ENCODE data around the gene GSK3A.
"Not testable (repeated sequence)": the region's sequence is repeated elsewhere in the genome, so short reads cannot be mapped to it uniquely, and the experiment has no call there.

Gene GSK3A

DNA sequence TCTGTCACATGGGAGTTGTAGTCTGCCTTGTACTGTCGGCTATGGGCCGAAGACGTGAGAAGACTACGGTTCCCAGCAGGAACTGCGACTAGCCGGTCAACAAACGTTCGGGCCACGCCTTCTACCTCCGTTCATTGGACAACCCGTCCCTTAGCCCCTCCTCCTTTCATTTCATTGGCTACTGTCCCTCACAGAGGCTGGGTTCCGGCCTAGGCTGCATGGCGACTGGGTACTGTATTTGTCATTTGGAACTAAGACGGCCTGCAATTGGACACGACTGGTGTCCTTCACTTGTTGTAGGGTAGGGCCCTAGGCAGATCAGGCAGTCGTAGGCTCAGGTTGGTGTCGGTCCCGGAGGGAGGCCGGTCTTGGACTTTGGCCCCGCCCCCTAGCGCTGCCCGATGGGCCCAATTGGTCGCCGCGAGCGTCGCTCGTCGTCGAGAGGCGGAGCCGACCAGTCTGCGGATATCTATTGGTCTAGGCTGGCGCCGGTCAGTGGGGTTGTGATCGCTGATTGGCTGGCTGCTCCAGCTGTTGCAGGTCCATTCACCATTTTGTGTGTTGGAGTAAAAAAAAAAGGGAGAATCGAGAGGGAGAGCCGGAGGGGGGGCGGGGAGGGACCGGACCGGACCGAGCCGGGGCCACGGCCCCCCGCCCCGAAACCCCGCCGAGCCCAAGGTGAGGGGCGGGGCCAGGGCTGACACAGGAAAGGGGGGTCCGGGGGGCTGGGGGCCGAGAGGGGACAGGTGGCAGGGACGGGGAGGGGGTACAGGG lies 26.5 kb upstream of the GSK3A start, which contains the start of gene CIC:
Gene CIC, plus strand, starts transcription at position 549 of the 774 bp plus-strand sequence. CDS start 2,532 bp downstream, outside the sequence.
- peak; percentile 100 for DNase-seq (ENCODE audit: low spot score)

DNA sequence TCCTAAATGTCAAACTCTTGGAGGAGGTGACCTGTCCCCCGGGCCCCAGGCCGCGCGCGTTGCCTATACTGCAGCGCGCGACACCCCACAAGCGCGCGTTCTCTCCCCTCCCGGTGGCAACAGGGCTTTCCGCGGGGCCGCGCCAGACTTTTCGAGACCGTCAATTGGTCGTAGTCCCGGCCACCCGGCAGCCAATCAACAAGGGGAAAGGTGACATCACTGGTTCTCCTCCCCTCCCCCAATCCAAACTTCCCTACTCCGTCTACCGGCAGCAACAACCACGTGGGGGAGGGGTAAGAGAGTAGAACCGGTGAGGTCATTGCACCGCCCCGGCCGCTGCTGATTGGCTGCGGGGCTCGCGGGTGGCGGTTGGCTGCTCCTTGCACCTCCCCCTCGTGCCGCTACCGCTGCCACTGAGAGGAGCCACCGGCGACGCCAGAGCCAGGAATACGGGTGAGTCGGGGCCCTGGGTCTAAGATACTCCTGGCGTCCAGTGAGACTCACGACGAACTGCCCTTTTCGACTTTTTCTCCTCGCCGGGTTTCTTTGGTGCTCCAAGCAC lies 25.8 kb upstream of the GSK3A start:
- DNase-seq (ENCODE audit: low spot score) = peak; percentile 99

DNA sequence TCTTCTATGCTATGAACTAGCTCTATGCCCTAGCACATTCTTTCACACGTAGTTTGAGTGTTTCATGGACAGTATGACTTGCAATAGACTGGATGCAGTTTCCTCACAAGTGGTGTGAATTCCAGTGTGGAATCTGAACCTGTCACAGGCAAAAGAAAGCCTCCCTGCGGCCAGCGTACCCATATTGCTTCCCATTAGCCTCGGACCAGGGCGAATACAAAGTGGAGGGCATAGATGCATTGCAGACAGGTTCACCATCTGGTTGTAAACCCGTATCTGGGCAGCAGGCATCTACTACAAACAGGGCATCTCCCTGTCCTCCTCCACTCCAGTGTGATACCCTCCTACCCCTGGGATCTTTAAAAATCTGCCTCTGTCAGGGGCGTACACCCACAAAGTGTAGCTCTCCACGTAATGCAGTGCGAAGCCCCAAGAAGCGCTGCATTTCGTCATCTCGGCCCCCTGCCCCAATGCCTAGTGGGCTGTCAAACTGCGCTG lies 25.3 kb upstream of the GSK3A start:
- no peak for DNase-seq (ENCODE audit: low spot score)

DNA sequence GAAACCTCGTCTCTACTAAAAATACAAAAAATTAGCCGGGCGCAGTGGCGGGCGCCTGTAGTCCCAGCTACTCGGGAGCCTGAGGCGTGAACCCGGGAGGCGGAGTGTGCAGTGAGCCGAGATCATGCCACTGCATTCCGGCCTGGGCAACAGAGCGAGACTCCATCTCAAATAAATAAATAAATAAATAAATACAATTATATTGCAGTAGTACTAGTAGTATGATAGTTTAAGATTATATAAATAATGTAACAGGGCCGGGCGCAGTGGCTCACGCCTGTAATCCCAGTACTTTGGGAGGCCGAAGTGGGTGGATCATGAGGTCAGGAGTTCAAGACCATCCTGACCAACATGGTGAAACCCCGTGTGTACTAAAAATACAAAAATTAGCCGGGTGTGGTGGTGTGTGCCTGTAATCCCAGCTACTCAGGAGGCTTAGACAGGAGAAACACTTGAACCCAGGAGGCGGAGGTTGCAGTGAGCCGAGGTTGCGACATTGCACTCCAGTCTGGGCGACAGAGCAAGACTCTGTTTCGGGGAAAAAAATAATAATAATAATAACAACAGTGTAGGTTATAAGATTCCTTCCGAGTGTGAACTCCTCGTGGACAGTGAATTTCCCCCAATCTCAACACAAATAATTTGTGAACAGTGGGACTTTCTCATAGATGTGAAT lies 24.7 kb upstream of the GSK3A start:
- not testable (repeated sequence) for DNase-seq (ENCODE audit: low spot score)

DNA sequence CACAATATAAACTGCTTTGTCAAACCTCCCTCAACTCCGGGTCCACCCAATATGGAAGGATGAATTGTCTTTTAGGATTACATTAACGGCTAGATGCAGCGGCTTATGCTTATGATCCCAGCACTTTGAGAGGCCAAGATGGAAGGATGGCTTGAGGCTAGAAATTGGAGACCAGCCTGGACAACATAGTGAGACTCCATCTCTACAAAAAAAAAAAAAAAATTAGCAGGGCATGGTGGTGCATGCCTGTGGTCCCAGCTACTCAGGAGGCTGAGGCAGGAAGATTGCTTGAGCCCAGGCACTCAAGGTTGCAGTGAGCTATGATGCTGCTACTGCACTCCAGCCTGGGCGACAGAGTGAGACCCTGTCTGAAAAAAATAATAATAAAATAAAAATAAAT lies 23.7 kb upstream of the GSK3A start:
- DNase-seq (ENCODE audit: low spot score) = not testable (repeated sequence)

DNA sequence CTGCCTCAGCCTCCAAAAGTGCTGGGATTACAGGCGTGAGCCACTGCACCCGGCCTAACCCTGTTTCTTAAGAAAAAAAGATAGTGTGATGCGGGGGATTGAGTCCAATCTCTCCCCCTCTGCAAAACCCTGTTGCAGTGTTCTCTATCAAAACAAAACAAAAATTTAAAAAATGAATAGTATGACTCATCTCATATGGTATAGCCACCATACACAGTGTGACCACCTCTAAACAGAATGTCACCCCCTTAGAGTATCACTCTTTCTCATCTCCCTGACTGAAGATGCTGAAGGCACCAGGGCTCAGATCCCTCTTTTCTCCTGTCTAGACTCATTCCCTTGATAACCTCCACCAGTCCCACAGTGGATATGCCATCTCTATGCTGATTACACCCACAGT lies 19.4 kb upstream of the GSK3A start:
- no peak for DNase-seq (ENCODE audit: low spot score)

DNA sequence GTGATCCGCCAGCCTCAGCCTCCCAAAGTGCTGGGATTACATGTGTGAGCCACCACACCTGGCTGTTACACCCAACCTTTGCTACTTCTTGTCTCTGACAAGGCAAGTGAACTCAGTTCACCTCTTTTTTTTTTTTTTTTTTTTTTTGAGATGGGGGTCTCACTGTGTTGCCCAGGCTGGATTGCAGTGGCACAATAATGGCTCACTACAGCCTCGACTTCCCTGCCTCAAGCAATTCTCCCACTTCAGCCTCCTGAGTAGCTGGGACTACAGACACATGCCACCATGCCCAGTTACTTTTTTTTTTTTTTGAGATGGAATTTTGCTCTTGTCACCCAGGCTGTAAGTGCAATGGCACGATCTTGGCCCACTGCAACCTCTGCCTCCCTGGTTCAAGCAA lies 15.4 kb upstream of the GSK3A start:
- DNase-seq (ENCODE audit: low spot score) = not testable (repeated sequence)

DNA sequence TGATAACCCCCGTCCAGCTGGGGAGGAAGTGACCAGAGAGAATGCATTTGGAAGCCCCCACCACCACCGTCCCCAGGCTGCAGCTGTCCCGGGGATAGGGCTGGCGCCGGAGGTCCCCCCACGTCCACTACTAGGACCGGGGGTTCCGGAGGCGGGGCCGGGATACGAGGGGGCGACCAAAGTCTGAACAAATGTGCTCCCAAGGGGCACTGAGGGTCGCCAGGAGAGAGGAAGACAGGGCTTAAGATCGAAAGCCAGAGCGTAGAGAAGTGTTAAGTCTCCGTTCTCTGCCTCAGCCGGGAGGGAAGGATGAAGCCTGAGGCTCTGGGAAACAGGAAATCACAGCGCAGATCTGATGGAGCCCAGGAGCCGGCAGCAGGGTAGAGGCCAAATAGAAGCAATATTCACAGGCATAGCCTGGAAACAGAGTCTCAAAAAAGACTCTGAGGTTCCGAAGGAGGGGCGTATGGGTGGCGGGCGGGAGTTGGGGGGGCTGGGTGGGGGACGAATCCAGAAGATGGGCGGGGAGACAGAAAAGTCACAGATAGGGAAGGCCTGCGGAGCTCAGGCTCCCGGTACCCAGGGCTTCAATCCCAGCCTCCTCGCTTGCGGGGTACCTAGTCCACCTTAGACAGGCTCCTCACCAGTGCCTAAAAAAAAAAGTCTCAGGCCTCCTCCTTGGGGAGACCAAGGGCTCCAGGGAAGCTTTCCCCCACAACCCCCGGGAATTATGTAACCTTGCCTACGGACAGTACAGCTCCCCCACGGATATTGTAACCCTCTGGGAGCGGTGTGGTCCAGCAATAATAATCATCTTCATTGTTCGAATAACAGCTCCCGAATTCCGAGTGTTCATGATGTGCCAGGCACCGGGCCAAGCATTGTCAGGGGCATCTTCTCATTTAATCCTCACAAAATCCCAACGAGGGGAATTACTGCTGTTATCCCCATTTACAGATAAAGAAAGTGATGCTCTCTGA lies 13.7 kb upstream of the GSK3A start:
- peak; percentile 12 for DNase-seq (ENCODE audit: low spot score)

DNA sequence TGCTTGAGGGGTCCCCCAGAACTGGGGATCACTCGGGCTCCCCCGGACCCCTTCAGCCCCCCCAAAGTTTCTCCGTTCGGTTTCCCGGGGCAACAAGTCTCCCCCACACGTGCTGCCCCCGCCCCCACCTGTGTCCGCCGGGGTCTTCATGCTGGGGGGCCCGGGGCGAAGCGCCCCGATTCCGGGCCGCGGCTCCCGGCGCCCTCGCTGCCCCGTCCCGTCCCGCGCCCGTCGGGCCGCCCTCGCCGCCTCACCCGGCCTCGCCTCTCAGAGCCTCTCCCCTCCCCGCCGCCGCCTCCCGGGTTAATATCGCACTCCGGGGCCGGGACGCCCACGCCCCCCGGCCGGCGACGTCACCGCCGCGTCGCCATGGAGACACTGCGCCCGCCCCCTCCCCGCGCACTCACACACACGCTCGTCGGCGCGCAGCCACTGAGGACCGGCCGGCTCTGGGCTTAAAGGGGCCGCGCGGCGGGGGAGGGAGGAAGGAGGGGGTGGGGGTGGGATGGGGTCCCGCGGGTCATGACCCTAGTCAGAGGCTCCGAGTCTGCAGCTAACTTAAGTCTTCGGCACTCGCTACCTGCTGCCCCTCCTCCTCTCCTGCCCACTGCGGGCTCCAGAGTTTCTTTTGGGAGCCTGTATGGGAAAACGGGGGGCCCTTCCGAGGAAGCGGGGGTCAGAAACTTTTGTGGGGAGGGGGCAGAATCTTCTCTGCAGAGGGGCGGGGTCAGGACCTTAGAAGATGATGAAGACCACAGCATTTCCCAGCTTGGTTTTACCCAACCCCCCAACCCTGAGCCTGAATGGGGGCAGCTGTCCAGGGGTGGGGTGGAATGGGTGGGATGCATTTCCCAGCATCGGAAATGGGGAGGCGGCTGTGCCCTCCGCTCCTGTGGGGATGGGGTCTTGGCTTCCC lies 12.7 kb upstream of the GSK3A start, which contains the start of gene ERF:
Gene ERF, minus strand, starts transcription at position 279 of the 916 bp plus-strand sequence. Its CDS starts 129 bp downstream, at position 150.
- DNase-seq (ENCODE audit: low spot score) = peak; percentile 87

DNA sequence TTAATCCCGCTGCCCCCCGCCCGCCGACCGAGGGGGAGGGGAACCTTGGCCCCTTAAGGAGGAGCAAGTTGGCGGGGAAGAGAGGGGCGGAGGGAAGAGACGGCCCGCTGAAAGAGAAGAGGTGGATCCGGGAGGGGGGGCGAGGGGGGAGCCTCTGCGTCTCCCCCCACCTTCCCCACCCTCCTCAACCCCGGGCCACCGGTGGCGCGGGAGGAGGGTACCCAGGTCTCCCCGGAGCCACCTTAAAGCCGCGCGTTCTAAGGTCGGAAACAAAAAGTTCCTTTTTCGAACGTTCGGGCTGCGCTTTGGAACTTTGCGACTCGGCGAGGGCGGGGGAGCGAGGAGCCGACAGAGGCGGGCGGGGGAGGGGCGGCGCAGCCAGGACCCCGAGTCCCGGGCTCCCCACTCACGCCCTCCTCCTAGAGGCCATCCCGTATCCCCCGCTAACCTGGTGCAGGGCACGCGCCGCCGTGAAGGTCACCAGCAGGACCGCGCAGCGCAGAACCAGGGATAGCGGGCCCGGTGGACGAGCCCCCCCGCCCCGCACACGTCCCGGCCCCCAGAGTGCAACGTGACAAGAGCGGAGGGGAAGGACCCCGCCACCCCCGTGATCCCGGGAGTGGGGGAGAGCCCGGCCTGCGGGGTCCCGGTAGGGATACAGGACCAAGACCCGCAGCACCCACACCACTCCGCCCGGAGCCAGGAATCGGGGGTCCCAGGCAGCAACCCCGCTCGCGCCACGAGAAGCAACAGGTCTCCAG lies 11.9 kb upstream of the GSK3A start:
- DNase-seq (ENCODE audit: low spot score) = peak; percentile 51

DNA sequence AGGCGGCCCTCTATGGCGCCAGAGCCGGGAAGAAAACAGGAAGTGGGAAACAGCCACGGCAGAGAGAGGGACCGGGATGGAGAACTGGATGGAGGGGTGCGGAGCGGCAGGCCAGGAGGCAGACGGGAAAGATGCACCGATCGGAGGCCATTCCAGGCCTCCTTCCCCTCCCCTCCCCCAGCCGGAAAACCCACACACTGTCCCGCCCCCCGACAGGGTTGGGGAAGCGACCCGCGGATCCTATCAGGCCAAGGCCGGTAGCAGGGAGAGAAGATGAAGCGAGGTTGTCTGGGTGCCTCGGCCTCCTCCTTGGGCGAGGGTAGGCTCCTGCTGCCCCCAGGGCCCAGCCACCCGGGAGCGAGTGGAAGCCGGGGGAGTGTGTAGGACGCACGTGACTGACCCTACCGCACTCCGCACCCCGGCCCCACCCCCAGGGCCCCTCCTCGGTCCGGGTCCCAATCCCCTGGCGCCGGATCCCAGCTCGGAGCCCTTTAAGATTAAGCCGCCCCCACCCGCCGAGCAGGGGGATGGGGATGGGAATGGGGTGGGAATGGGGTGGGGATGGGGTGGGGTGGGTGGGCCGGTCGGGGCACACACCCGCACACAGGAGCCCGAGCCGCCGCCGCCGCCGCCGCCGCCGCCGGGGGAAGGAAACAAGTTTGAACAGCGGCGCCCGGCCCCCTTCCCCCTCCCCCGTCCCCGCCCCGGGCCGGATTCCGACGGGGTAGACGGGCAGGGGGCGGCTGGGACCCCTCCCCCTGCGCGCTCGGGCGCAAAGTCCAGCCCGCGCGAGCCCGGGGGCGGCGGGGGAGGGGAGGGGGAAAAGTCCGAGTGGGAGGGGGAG lies 11.1 kb upstream of the GSK3A start:
- peak; percentile 50 for DNase-seq (ENCODE audit: low spot score)

DNA sequence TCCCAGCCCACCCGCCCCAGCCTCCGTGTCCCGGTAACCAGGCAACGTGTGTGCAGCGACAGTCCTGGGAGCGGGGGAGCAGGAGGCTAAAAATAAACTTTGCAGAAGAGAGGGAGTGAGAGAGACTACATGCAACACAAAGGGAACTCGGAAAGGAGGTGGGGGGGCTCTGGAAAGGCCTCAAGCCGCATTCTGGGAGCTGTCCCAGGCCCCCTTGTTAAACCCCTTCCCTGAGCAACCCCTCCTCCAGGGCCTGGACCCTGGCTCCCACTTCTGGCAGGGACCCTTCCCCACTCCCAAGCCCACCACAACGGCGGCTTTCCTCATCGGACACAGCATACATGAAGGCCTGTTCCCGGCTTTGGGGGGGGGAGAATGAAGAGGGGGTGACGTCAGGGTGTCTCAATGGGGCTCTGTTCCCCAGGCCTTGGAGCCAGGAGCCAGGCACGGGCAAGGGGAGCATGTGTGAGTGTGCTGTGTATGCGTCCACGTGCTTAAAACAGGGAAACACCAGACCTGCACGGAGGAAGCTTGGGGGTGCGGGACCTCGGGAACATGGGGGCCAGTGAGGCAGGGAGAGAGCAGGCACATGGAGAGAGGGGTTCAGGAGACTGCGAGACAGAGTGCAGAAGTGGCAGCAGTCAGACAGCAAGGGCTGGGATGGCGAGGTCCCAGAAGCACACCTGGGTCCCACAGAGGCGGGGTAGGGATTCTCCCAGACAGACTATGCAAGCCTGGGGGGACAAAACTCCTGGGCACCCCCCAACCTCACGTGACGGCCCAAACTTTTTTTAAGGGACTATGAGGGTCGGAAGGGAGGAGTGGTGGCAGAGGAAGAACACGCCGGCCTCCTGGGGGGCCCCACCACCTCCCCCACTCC lies 10.2 kb upstream of the GSK3A start:
- DNase-seq (ENCODE audit: low spot score) = no peak

DNA sequence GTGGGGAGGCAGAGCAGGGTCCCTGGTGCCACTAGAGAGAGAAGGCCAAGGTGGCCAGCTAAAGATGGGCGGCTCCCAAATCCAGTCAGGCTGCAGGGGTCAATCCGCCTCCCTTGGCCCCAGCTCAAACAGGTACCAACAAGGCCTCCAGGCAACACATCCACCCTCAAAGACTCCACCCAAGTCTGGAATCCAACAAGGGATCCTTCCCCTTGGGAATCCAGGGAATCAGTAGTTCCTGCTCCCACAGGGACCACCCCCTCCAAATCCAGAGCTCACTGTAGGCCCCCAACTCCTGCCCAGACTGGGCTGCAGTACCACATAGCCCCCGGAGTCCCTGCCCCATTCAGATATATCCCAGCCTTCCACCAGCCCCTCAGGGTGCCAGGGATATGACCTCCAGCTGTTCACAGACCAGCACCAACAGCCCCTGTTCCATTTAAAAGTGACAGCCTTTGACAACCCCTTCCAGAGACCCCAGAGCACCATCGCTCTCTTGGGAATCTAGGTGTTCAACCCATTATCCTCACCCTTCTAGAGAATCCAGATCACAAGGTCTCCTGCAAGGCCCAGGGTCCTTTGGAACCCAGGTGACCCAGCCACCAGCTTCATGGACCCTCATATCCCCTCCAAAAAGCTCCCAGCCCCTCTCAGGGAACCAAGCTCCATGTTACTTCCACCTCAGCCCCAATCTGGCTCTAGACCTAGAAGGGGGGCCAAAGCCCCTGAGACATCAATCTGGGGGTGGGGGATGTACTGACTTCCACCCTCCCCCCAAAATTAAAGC lies 9.4 kb upstream of the GSK3A start:
- DNase-seq (ENCODE audit: low spot score) = peak; percentile 8

DNA sequence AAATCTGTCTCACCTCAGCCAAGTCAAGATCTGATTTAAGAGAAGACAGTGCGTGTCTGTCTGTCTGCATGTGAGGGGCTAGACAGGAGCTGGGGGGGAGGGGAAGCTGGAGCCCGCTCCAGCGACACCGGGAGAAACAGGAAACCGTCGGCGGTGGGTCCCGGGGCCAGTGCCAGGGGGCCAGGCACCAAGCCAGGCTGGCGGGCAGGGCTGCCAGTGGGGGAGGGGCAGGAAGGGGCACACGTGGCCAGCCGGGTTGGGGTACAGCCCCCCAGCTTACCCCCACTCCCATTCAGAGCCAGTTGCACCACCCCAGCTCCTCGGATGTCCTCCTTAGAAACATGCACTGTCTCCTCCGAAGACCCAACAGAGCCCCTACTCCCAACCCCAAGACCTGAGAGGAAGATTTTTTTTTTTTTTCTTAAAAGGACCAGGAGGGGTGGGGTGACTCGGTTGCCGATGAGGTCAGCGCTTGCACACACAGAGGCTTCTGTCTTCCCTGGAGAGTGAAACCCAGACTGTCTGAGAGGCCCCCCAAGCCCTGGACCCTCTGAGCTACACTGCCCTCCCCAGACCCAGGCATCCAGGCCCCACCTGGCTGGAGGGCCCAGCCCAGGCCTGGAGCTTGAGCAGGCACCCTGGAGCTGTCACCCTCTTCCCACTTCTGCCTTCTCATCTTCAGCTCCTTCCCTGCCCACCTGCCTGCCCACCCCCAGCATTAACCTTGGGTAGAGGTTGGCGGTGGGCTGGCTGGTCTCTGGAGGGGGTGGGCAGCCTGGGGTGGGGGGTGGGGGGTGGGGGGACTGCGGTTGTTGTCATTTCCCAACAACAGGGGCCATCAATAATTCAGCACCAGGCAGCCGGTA lies 8.5 kb upstream of the GSK3A start:
- DNase-seq (ENCODE audit: low spot score) = no peak

DNA sequence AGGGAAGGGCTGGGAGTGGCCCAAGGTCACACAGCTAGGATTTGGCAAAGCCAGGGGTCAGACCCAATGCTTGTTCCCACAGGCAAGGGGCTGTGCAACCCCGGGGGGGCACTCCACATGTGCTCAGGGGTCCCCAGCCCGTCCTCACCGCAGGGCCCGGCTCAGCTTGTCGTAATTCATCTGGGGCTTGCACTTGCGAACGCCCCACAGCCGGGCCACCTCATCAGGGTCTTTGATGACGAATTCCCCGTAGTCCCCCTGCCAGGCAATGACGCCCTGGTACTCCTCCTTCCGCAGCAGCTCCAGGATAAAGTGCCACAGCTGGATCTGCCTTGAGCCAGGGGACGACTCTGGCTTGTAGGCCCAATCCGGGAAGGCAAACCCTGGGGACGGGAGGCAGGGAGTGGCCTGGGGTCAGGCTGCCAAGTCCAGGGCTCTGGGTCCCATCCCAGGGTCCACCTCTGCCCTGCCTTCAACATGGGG lies 7.8 kb upstream of the GSK3A start:
- DNase-seq (ENCODE audit: low spot score) = no peak

DNA sequence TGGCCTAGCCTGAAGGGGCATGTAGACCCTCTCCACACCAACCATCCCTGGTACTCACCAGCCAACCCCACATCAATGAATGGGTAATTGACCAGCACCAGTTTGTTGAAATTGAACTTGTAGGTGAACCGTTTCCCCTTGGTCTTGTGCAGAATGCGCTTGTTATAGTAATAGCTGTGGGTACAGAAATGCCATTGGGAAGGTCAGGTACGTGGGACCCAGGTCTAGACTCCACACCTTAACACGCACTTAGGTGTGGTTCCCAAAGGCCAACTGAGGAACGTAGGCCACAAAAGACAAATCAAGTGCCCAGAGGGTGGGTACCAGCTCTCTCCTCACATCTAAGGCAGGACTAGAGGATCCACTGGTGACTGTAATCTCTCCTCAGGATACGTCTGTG lies 7.4 kb upstream of the GSK3A start:
- no peak for DNase-seq (ENCODE audit: low spot score)

Data from hematopoietic multipotent progenitor cell treated with erythropoietin and hydrocortisone succinate and interleukin-3 and kit ligand, for 17 days (in vitro differentiated cells).